Type B pancreatic cell (in vitro differentiated cells): ENCODE measurements around the gene MTG1. TPM values are rescaled to one million over a fixed set of nuclear protein-coding genes. Genes with fewer than 3 reads are reported as not detected.

ENCODE experiments used
- DNase-seq: peaks from one replicate; pipeline ENCODE4 v3.0.0; 2021; ENCODE audit warnings: mixed read lengths; ENCODE audit not compliant: unreplicated experiment; ENCODE audit errors: extremely low spot score
- H3K27ac Mint-ChIP-seq: 2 replicates; pipeline ENCODE4 v1.8.0; 2021; ENCODE audit warnings: mild to moderate bottlenecking, mixed read lengths
- H3K27me3 Mint-ChIP-seq: 2 replicates; pipeline ENCODE4 v1.8.0; 2021; ENCODE audit warnings: mixed read lengths
- H3K36me3 Mint-ChIP-seq: 2 replicates; pipeline ENCODE4 v1.8.0; 2021; ENCODE audit warnings: mixed read lengths
- H3K4me1 Mint-ChIP-seq: one replicate; pipeline ENCODE4 v1.8.0; 2021; ENCODE audit warnings: mixed read lengths; ENCODE audit not compliant: unreplicated experiment
- H3K4me3 Mint-ChIP-seq: 2 replicates; pipeline ENCODE4 v1.8.0; 2021; ENCODE audit warnings: mild to moderate bottlenecking, mixed read lengths
- H3K9me3 Mint-ChIP-seq: 2 replicates; pipeline ENCODE4 v1.8.0; 2021; ENCODE audit warnings: mixed read lengths
- total RNA-seq: library from RNA; stranded (reverse); gene quantifications from 2 replicates; pipeline ENCODE4 v1.2.1, GENCODE V29; 2021; ENCODE audit warnings: low replicate concordance
- TF ChIP-seq, protein P1 (sequence below): fragments of 200-600 bp; sonication (generic); conservative IDR thresholded peaks from 2 replicates; pipeline ENCODE4 v1.5.0; 2021; ENCODE audit warnings: antibody characterized with exemption, mild to moderate bottlenecking

MTG1 gene
- total RNA-seq, 1 donor from 2014 or later, result 89.6 TPM

DNA sequence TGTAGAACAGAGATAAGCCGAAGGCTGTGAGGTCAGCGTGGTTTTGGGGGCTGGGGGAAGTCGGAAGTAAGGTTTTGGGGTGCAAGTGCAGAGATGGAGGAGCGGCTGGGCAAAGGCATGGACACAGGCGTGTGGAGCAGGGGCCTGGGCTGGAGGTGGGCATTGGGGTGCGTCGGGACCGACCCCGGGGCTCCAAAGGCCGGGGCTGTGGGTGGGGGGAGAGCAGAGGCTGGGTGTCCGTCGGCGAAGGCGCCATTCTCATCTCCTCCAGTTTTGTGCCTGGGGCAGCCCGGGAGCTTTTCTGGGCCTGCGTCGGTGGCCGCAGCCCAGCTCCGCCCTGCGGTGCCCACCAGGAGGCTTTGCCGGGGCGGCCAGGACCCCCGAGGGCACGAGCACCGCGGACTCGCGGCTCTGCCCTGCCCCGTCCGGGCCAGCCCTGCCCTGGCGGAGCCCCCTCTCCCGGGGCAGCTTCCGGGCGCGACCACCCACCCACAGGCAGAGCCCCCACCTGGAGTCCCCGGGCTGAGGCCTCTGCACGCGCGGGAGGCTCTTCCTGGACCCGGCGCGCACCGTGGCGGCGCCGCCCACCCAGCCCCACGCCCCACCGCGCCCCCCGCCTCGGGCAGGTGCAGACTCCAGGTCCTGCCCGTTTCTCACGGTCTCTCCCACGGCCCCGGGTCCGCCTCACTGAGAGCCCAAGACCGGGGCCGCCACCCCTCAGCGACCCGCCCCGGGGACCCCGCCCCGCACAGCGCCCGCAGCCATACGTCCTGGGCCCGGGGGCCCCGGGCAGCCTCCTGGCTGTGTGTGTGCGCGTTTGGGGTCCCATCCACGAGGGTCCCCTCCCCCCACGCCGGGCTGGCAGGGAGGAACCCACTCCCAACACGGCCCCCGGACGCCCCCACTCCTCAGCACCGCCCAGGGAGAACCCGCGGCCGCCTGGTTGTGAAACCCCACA lies 52.1 kb downstream of the MTG1 start:
- H3K4me1 Mint-ChIP-seq, result no peaks in the 10 kb centered on the region
- TF ChIP-seq, protein P1, sequence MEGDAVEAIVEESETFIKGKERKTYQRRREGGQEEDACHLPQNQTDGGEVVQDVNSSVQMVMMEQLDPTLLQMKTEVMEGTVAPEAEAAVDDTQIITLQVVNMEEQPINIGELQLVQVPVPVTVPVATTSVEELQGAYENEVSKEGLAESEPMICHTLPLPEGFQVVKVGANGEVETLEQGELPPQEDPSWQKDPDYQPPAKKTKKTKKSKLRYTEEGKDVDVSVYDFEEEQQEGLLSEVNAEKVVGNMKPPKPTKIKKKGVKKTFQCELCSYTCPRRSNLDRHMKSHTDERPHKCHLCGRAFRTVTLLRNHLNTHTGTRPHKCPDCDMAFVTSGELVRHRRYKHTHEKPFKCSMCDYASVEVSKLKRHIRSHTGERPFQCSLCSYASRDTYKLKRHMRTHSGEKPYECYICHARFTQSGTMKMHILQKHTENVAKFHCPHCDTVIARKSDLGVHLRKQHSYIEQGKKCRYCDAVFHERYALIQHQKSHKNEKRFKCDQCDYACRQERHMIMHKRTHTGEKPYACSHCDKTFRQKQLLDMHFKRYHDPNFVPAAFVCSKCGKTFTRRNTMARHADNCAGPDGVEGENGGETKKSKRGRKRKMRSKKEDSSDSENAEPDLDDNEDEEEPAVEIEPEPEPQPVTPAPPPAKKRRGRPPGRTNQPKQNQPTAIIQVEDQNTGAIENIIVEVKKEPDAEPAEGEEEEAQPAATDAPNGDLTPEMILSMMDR, result no peak
- H3K27ac Mint-ChIP-seq, result no peak overlapping the region
- H3K27me3 Mint-ChIP-seq, result no peaks in the 10 kb centered on the region
- H3K9me3 Mint-ChIP-seq, result peaks cover 10% of the 10 kb centered on the region
- H3K36me3 Mint-ChIP-seq, result peaks cover 4% of the 10 kb centered on the region
- DNase-seq, result peak; percentile 68
- no peak overlapping the region for H3K4me3 Mint-ChIP-seq

DNA sequence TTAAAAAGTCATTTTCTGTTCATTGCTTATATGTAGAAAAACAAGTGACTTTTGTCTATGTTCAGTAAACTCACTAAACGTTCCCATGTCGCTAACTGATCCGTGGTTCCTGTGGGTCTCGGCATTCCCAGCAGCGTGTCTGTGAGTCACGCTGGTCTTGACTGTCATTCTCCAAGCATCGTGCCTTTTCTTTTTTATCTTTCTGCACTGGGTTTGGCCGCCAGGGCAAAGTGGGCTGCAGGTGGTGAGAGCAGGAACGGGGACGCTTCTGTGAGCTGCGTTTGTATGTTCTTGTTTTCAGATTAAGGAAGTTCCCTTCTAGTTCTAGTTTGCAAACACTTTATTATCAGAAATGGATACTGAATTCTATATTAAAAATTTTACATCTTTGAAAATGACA lies 53.0 kb downstream of the MTG1 start:
- DNase-seq, result peak; percentile 50
- TF ChIP-seq, protein P1, result no peak
- H3K27ac Mint-ChIP-seq, result no peak overlapping the region
- no peaks in the 10 kb centered on the region for H3K27me3 Mint-ChIP-seq
- H3K36me3 Mint-ChIP-seq, result peaks cover 4% of the 10 kb centered on the region
- no peaks in the 10 kb centered on the region for H3K4me1 Mint-ChIP-seq
- H3K4me3 Mint-ChIP-seq, result no peak overlapping the region
- H3K9me3 Mint-ChIP-seq, result peaks cover 10% of the 10 kb centered on the region

DNA sequence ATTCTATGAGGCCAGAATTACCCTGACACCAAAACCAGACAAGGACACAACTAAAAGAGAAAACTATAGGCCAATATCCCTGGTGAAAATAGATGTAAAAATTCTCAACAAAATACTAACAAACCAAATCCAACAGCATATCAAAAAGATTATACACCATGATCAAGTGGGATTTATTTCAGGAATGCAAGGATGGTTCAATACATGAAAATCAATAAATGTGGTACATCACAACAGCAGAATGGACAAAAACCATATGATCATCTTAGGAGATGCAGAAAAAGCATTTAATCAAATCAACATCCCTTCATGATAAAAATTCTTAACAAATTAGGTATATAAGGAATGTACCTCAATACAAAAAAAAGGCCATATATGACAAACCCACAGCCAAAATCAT lies 54.2 kb downstream of the MTG1 start:
- Mint-ChIP-seq H3K36me3 (no peaks in the 10 kb centered on the region), H3K4me1 (no peaks in the 10 kb centered on the region), H3K4me3 (no peak overlapping the region), H3K27me3 (no peaks in the 10 kb centered on the region), H3K9me3 (peaks cover 13% of the 10 kb centered on the region), H3K27ac (no peak overlapping the region)
- TF ChIP-seq, protein P1, result no peak
- DNase-seq, result no peak

DNA sequence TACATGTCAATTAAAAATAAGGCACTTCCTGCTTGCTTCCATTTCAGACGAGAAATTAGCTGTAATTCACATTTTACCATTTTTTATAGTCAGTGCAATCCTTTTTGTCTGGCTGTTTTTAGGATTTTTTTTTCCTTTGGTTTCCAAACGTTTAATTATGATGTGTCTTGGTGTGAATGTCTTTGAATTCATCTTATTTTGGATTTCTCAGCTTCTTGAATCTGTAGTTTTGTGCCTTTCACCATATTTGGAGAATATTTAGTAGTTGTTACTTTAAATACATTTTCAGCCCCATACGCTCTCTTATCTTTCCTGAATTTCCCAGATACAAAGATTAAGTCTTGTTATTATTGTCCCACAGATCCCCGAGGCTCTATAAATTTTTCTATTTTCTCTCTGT lies 57.4 kb downstream of the MTG1 start:
- H3K4me3 Mint-ChIP-seq, result no peak overlapping the region
- no peak overlapping the region for H3K27ac Mint-ChIP-seq
- H3K36me3 Mint-ChIP-seq, result no peaks in the 10 kb centered on the region
- H3K27me3 Mint-ChIP-seq, result no peaks in the 10 kb centered on the region
- H3K9me3 Mint-ChIP-seq, result peaks cover 13% of the 10 kb centered on the region
- no peak for DNase-seq
- TF ChIP-seq, protein P1, result no peak
- H3K4me1 Mint-ChIP-seq, result no peaks in the 10 kb centered on the region

DNA sequence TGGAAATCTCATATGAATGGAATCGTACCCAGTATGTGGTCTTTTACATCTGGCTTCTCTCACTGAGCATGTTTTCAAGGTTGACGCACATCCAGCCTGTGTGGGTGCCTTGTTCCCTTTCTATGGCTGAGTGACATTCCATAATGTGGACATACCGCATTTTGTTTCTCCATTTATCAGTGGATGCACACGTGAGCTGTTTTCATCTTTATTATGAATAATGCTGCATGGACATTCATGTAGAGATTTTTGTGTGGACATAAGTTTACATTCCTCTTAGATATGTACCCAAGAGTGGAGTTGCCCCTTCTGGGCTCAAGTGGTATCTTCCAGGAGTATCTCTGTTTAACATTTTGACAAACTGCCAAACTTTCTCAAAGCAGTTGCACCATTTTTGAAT lies 58.5 kb downstream of the MTG1 start:
- no peak overlapping the region for H3K4me3 Mint-ChIP-seq
- H3K27me3 Mint-ChIP-seq, result no peaks in the 10 kb centered on the region
- H3K9me3 Mint-ChIP-seq, result peaks cover 8% of the 10 kb centered on the region
- no peak overlapping the region for H3K27ac Mint-ChIP-seq
- no peak for DNase-seq
- H3K4me1 Mint-ChIP-seq, result no peaks in the 10 kb centered on the region
- no peaks in the 10 kb centered on the region for H3K36me3 Mint-ChIP-seq
- TF ChIP-seq, protein P1, result no peak
